Activated T-cell treated with anti-CD3 and anti-CD28 coated beads for 1 hour (primary cell): ENCODE results near the gene FLAD1.

ENCODE experiments used
- DNase-seq: peaks from one replicate; pipeline ENCODE4 v3.0.0-alpha.2; 2020; ENCODE audit warnings: low read depth

Gene FLAD1

GRCh38 chr1:155017041-155017945, 34.1 kb downstream of the FLAD1 start:
- peak; percentile 85 for DNase-seq

GRCh38 chr1:155017946-155018316, 34.8 kb downstream of the FLAD1 start:
- DNase-seq, result no peak

- DNase-seq, result no peak
These were observed 35.6 kb downstream of the FLAD1 start for GRCh38 chr1:155018617-155019348.

GRCh38 chr1:155019377-155020245, 36.5 kb downstream of the FLAD1 start:
- DNase-seq, result no peak

- no peak for DNase-seq
These were observed 39.2 kb downstream of the FLAD1 start for GRCh38 chr1:155022136-155022926.

GRCh38 chr1:155022927-155023236, 39.7 kb downstream of the FLAD1 start:
- DNase-seq, result no peak

GRCh38 chr1:155023627-155024026, 40.5 kb downstream of the FLAD1 start:
- no peak for DNase-seq

GRCh38 chr1:155024315-155024714, 41.2 kb downstream of the FLAD1 start:
- DNase-seq, result no peak

GRCh38 chr1:155026154-155026553, 43.0 kb downstream of the FLAD1 start:
- DNase-seq, result no peak

- no peak for DNase-seq
These were observed 43.4 kb downstream of the FLAD1 start for GRCh38 chr1:155026588-155026987.

GRCh38 chr1:155029513-155030242, 46.5 kb downstream of the FLAD1 start:
- no peak for DNase-seq

- DNase-seq, result no peak
These were observed 47.2 kb downstream of the FLAD1 start for GRCh38 chr1:155030243-155030795.

- DNase-seq, result no peak
These were observed 47.8 kb downstream of the FLAD1 start for GRCh38 chr1:155030899-155031298.

GRCh38 chr1:155032886-155033285, 49.7 kb downstream of the FLAD1 start:
- DNase-seq, result no peak

GRCh38 chr1:155033524-155033923, 50.4 kb downstream of the FLAD1 start, which contains the start of the genes DCST1 and DCST2:
Gene DCST1, plus strand, starts transcription at chr1:155033824. Its CDS starts 213 bp downstream, at chr1:155034037.
Gene DCST2, minus strand, starts transcription at chr1:155033781. Its CDS starts 80 bp downstream, at chr1:155033701.
- DNase-seq, result no peak

GRCh38 chr1:155034318-155035208, 51.4 kb downstream of the FLAD1 start:
- DNase-seq, result no peak

- no peak for DNase-seq
These were observed 52.8 kb downstream of the FLAD1 start for GRCh38 chr1:155035936-155036335.

- no peak for DNase-seq
These were observed 53.9 kb downstream of the FLAD1 start for GRCh38 chr1:155037043-155037442.

GRCh38 chr1:155037851-155038441, 54.8 kb downstream of the FLAD1 start:
- DNase-seq, result no peak
